ENCODE data around the gene IP6K2.

Gene IP6K2

GRCh38 chr3:48695393-48695753, 21.6 kb downstream of the IP6K2 start:
- TF ChIP-seq, protein P1, sequence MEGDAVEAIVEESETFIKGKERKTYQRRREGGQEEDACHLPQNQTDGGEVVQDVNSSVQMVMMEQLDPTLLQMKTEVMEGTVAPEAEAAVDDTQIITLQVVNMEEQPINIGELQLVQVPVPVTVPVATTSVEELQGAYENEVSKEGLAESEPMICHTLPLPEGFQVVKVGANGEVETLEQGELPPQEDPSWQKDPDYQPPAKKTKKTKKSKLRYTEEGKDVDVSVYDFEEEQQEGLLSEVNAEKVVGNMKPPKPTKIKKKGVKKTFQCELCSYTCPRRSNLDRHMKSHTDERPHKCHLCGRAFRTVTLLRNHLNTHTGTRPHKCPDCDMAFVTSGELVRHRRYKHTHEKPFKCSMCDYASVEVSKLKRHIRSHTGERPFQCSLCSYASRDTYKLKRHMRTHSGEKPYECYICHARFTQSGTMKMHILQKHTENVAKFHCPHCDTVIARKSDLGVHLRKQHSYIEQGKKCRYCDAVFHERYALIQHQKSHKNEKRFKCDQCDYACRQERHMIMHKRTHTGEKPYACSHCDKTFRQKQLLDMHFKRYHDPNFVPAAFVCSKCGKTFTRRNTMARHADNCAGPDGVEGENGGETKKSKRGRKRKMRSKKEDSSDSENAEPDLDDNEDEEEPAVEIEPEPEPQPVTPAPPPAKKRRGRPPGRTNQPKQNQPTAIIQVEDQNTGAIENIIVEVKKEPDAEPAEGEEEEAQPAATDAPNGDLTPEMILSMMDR (IDR thresholded peaks at IDR 0.05; ENCODE audit: low read depth, low read length, missing control alignments) = no peak
- no peak for DNase-seq (ENCODE audit: low read depth)
- no peak overlapping the region for H3K4me3 ChIP-seq (ENCODE audit: low read depth, low read length)

GRCh38 chr3:48694610-48695392, 22.2 kb downstream of the IP6K2 start:
- H3K4me3 ChIP-seq (ENCODE audit: low read depth, low read length) = no peak overlapping the region
- TF ChIP-seq, protein P1 (IDR thresholded peaks at IDR 0.05; ENCODE audit: low read depth, low read length, missing control alignments) = no peak
- no peak for DNase-seq (ENCODE audit: low read depth)

- no peak overlapping the region for H3K4me3 ChIP-seq (ENCODE audit: low read depth, low read length)
These were observed 23.2 kb downstream of the IP6K2 start for GRCh38 chr3:48693826-48694225.

GRCh38 chr3:48692551-48692950, 24.5 kb downstream of the IP6K2 start:
- no peak overlapping the region for H3K4me3 ChIP-seq (ENCODE audit: low read depth, low read length)
- TF ChIP-seq, protein P1 (IDR thresholded peaks at IDR 0.05; ENCODE audit: low read depth, low read length, missing control alignments) = no peak
- DNase-seq (ENCODE audit: low read depth) = no peak

More at GRCh38 chr3:48693826-48694225, 23.2 kb downstream of the IP6K2 start:
- DNase-seq (ENCODE audit: low read depth) = no peak
- TF ChIP-seq, protein P1 (IDR thresholded peaks at IDR 0.05; ENCODE audit: low read depth, low read length, missing control alignments) = no peak

DNA sequence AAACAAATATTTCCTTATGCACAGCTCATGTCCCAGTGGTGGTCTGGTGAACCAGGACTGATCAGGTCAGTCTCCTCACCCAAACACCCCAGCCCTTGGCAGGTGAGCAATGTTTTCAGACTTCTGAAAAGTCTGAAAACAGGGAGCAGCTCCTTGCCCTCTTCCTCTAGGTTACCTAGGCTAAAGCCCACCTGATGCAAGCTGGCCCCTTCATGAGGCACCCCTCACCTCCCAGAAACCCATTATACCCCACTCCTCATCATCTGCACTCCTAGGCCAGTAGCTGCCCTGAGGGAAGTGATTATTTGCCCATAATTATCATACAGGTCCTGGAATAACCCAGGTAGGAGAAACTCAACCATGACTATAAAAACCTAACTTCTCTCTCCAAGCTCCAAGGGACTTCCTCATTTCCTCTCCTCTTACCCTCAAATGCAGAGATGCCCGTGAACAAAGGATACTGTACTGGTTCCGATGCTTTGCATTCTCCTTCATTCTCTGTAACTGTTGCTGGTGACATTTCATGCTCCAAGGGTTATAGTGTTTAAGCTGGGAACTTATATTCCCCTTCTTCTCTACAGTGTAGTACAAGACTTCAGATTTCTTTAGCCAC, 26.1 kb downstream of the IP6K2 start:
- TF ChIP-seq, protein P1 (IDR thresholded peaks at IDR 0.05; ENCODE audit: low read depth, low read length, missing control alignments) = no peak
- no peak overlapping the region for H3K4me3 ChIP-seq (ENCODE audit: low read depth, low read length)
- DNase-seq (ENCODE audit: low read depth) = no peak

- no peak for DNase-seq (ENCODE audit: low read depth)
- H3K4me3 ChIP-seq (ENCODE audit: low read depth, low read length) = no peak overlapping the region
- TF ChIP-seq, protein P1 (IDR thresholded peaks at IDR 0.05; ENCODE audit: low read depth, low read length, missing control alignments) = no peak
These were observed 27.6 kb downstream of the IP6K2 start for GRCh38 chr3:48689384-48689783.

- TF ChIP-seq, protein P1 (IDR thresholded peaks at IDR 0.05; ENCODE audit: low read depth, low read length, missing control alignments) = no peak
- no peak overlapping the region for H3K4me3 ChIP-seq (ENCODE audit: low read depth, low read length)
- no peak for DNase-seq (ENCODE audit: low read depth)
These were observed 28.3 kb downstream of the IP6K2 start for GRCh38 chr3:48688737-48689075.
